Mesendoderm (in vitro differentiated cells): ENCODE results near the gene PHLPP1.

Experiments used
- DNase-seq: peaks from one replicate; pipeline ENCODE4 v3.0.0; 2013
- H2AK5ac ChIP-seq: 2 replicates; pipeline ENCODE4 v1.6.1; 2013; ENCODE audit warnings: low read length, inconsistent platforms
- H2BK120ac ChIP-seq: 2 replicates; pipeline ENCODE4 v1.6.1; 2013; ENCODE audit warnings: low read depth, mild to moderate bottlenecking, low read length, moderate library complexity, mixed read lengths
- H2BK15ac ChIP-seq: replicated peaks from 2 replicates; pipeline ENCODE4 v1.6.1; 2013; ENCODE audit warnings: low read depth, mild to moderate bottlenecking, moderate library complexity
- H2BK5ac ChIP-seq: 2 replicates; pipeline ENCODE4 v1.6.1; 2013; ENCODE audit warnings: low read length, inconsistent platforms
- H3K18ac ChIP-seq: 2 replicates; pipeline ENCODE4 v1.6.1; 2013; ENCODE audit warnings: mild to moderate bottlenecking, low read length, mixed read lengths
- H3K23ac ChIP-seq: one replicate; pipeline ENCODE4 v1.6.1; 2013; ENCODE audit warnings: low read length
- H3K27ac ChIP-seq: 2 replicates; pipeline ENCODE4 v1.5.1; 2013; ENCODE audit warnings: low read depth, mild to moderate bottlenecking, inconsistent platforms, low read length, moderate library complexity
- H3K27me3 ChIP-seq: 2 replicates; pipeline ENCODE4 v1.6.1; 2013; ENCODE audit warnings: low read length, control low read depth, mild to moderate bottlenecking, inconsistent platforms; ENCODE audit not compliant: insufficient read depth, poor library complexity
- H3K36me3 ChIP-seq: 2 replicates; pipeline ENCODE4 v1.6.1; 2013; ENCODE audit warnings: low read length, inconsistent platforms; ENCODE audit not compliant: control insufficient read depth, insufficient read depth
- H3K4ac ChIP-seq: one replicate; pipeline ENCODE4 v1.6.1; 2013; ENCODE audit warnings: low read depth, mild to moderate bottlenecking, low read length, moderate library complexity
- H3K4me1 ChIP-seq: 2 replicates; pipeline ENCODE4 v1.6.1; 2013; ENCODE audit warnings: low read depth, low read length, inconsistent platforms; ENCODE audit not compliant: control insufficient read depth
- H3K4me2 ChIP-seq: 2 replicates; pipeline ENCODE4 v1.6.1; 2013; ENCODE audit warnings: low read length
- H3K4me3 ChIP-seq: 2 replicates; pipeline ENCODE4 v1.5.1; 2013; ENCODE audit warnings: mild to moderate bottlenecking, low read length
- H3K56ac ChIP-seq: one replicate; pipeline ENCODE4 v1.6.1; 2013; ENCODE audit warnings: low read length
- H3K79me1 ChIP-seq: 2 replicates; pipeline ENCODE4 v1.6.1; 2013; ENCODE audit warnings: low read length, inconsistent platforms
- H3K79me2 ChIP-seq: 2 replicates; pipeline ENCODE4 v1.6.1; 2013; ENCODE audit warnings: mild to moderate bottlenecking, low read length; ENCODE audit not compliant: control insufficient read depth, insufficient read depth
- H3K9ac ChIP-seq: 2 replicates; pipeline ENCODE4 v1.6.1; 2013; ENCODE audit warnings: low read length, inconsistent platforms
- H4K5ac ChIP-seq: one replicate; pipeline ENCODE4 v1.6.1; 2013; ENCODE audit warnings: low read length
- H4K8ac ChIP-seq: one replicate; pipeline ENCODE4 v1.6.1; 2013; ENCODE audit warnings: low read depth, mild to moderate bottlenecking, control low read depth, low read length, moderate library complexity
- WGBS: extraction: QIAGEN DNeasy Blood & Tissue Kit; methylation state at CpG from one replicate; pipeline ENCODE4 v1.1.7; 2013; ENCODE audit warnings: low lambda C conversion rate, missing lambda C conversion rate; ENCODE audit not compliant: insufficient coverage; ENCODE audit errors: extremely low coverage; 5-methylcytosine and 5-hydroxymethylcytosine counted together

PHLPP1 gene

GRCh38 chr18:63016270-63016669 lies 300.9 kb downstream of the PHLPP1 start:
- DNase-seq: peak; percentile 58
- H3K4me3 ChIP-seq: no peak overlapping the region

DNA sequence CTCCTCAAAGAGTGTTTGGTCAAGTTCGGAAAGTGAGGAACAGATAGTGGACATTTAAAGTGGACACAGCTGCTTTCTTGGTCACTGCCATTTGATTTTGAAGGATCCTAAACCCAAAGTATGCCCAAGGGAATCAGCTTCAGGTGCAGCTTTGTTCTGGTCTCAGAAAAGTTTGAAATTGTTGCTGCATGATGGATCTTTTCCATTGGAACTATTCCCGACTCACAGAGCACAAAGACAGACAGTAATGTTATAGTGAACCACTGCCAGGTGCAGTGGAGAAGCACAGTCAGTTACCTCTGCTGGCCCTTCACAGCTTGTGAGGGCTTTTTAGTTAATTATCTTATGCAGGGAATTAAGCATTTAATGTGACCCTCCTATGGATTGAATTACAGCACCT lies 301.7 kb downstream of the PHLPP1 start:
- Histone ChIP-seq H3K4me2 (no peak overlapping the region), H3K9ac (no peak overlapping the region), H4K8ac (no peak overlapping the region), H3K79me2 (no peaks in the 10 kb centered on the region), H4K5ac (no peak overlapping the region), H2BK15ac (no peak overlapping the region), H3K56ac (no peak overlapping the region), H3K23ac (no peak overlapping the region), H3K4me3 (no peak overlapping the region), H2BK120ac (no peak overlapping the region), H2BK5ac (no peak overlapping the region), H2AK5ac (no peak overlapping the region), H3K79me1 (no peaks in the 10 kb centered on the region), H3K4me1 (no peaks in the 10 kb centered on the region), H3K36me3 (no peaks in the 10 kb centered on the region), H3K27me3 (no peaks in the 10 kb centered on the region), H3K4ac (no peak overlapping the region), H3K27ac (no peak overlapping the region), H3K18ac (no peak overlapping the region)
- WGBS: no CpG with 5 or more reads among the region's 2 CpGs
- DNase-seq: no peak

More at GRCh38 chr18:63016270-63016669, 300.9 kb downstream of the PHLPP1 start:
- no peaks in the 10 kb centered on the region for H3K36me3 ChIP-seq
- WGBS: no CpG with 5 or more reads among the region's 4 CpGs
- H3K79me1 ChIP-seq: no peaks in the 10 kb centered on the region
- H3K27me3 ChIP-seq: no peaks in the 10 kb centered on the region
- H3K4me1 ChIP-seq: no peaks in the 10 kb centered on the region
- no peak overlapping the region for H4K5ac ChIP-seq
- no peaks in the 10 kb centered on the region for H3K79me2 ChIP-seq
- no peak overlapping the region for H3K56ac ChIP-seq
- H2BK120ac ChIP-seq: no peak overlapping the region
- H2BK15ac ChIP-seq: no peak overlapping the region
- H3K18ac ChIP-seq: no peak overlapping the region
- no peak overlapping the region for H3K27ac ChIP-seq
- H3K4me2 ChIP-seq: no peak overlapping the region
- H3K9ac ChIP-seq: no peak overlapping the region
- no peak overlapping the region for H3K23ac ChIP-seq
- H3K4ac ChIP-seq: no peak overlapping the region
- no peak overlapping the region for H4K8ac ChIP-seq
- no peak overlapping the region for H2AK5ac ChIP-seq
- no peak overlapping the region for H2BK5ac ChIP-seq

DNA sequence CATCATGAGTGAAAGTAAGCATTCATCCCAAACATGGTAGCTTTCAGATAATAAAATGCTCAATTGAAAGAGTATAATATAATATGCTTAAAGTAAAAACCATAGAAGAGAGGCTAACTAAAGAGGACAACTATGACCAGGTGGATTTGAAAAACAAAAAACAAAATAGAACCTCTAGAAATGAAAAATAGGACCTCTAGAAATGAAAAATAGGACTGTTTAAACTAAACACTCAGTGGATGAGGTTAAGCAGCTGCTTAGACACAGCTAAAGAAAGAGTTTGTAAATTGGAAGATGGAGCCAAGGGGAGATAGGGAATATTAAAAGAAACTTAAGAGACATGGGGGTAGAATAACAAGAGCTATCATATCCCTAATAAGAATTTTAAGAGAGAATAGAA lies 302.6 kb downstream of the PHLPP1 start:
- no peak overlapping the region for H2BK120ac ChIP-seq
- H4K8ac ChIP-seq: no peak overlapping the region
- no peak overlapping the region for H2BK15ac ChIP-seq
- no peak overlapping the region for H3K23ac ChIP-seq
- no peak for DNase-seq
- no peak overlapping the region for H3K9ac ChIP-seq
- H3K4me1 ChIP-seq: no peaks in the 10 kb centered on the region
- no peaks in the 10 kb centered on the region for H3K27me3 ChIP-seq
- no peak overlapping the region for H2AK5ac ChIP-seq
- no peak overlapping the region for H3K56ac ChIP-seq
- no peaks in the 10 kb centered on the region for H3K79me1 ChIP-seq
- no peak overlapping the region for H2BK5ac ChIP-seq
- H4K5ac ChIP-seq: no peak overlapping the region
- H3K4me3 ChIP-seq: no peak overlapping the region
- no peak overlapping the region for H3K27ac ChIP-seq
- H3K79me2 ChIP-seq: no peaks in the 10 kb centered on the region
- H3K36me3 ChIP-seq: no peaks in the 10 kb centered on the region
- no peak overlapping the region for H3K4ac ChIP-seq
- H3K4me2 ChIP-seq: no peak overlapping the region
- H3K18ac ChIP-seq: no peak overlapping the region

DNA sequence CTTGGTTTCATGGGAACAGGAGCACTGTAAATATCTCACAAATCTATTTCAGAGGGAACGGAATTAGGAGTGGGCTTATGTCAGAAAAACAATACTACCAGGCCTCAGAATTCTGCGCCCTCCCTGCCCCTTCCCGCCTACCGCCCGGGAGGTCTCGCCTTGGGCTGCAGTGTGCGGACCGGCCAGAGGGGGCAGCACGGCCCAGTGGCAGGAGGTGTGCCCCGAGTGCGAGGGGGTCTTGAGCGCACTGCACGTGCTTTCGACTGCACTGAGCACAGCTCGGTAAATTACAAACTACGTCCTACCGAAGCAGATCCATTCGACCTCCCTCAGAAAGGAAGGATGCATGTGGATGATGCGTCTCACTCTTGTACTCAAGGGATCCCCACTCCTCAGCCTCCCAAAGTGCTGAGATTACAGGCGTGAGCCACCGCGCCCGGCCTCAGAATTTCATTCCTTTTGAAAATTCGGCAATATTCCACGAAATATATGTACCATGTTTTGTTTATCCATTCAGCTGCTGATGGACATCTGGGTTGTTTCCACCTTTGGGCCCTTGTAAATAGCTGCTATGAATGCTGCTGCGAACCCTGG lies 307.2 kb downstream of the PHLPP1 start:
- no peak overlapping the region for H4K5ac ChIP-seq
- H3K4me3 ChIP-seq: no peak overlapping the region
- H3K18ac ChIP-seq: no peak overlapping the region
- H2BK5ac ChIP-seq: no peak overlapping the region
- no peaks in the 10 kb centered on the region for H3K4me1 ChIP-seq
- H4K8ac ChIP-seq: no peak overlapping the region
- H2BK120ac ChIP-seq: no peak overlapping the region
- H2AK5ac ChIP-seq: no peak overlapping the region
- H3K36me3 ChIP-seq: no peaks in the 10 kb centered on the region
- H3K27me3 ChIP-seq: no peaks in the 10 kb centered on the region
- no peak overlapping the region for H2BK15ac ChIP-seq
- no CpG with 5 or more reads among the region's 26 CpGs for WGBS
- H3K79me2 ChIP-seq: no peaks in the 10 kb centered on the region
- no peak overlapping the region for H3K9ac ChIP-seq
- H3K23ac ChIP-seq: no peak overlapping the region
- peak; percentile 52 for DNase-seq
- no peak overlapping the region for H3K27ac ChIP-seq
- no peak overlapping the region for H3K56ac ChIP-seq
- H3K4me2 ChIP-seq: no peak overlapping the region
- H3K79me1 ChIP-seq: no peaks in the 10 kb centered on the region
- no peak overlapping the region for H3K4ac ChIP-seq

DNA sequence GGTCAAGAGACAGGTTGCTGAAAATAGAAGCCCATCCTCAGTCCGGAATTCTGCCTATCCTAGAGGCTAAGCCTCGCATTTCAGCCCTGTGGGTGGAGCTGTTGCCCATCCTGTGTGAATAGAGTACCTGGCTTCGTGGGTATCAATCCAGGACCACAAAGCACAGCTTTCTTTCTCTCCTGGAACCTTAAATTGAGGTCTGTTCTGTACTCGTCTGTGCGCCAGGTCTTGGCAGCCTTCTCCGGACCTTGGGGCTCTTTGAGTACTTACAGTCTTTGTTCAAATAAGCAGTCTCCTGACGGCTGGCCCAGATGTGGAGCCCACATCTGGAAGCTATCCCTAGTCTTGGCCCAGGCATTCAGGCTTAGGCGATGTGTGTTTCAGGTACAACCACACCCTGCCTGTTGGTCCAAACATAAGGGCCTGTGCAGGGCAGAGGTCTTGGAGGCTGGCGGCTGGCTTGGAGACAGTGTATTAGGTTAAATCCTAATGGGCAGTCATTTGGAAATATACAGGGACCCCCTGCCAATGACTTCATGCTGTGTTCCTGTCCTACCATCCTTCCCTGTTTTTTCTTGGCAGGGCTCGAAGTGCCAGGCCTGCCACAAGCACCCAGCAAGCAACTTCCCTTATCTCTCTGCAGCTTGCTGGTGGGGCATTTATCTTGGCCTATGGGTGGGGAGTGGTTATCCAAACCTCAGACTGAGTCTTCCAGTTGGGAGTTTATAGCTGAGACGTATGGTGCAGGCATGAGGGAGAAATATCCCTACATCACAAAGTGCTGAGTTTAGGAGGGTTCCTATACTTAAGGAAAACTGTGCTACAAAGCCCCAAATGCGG lies 310.1 kb downstream of the PHLPP1 start:
- H3K36me3 ChIP-seq: no peaks in the 10 kb centered on the region
- H3K9ac ChIP-seq: no peak overlapping the region
- no peak overlapping the region for H2BK15ac ChIP-seq
- H3K4me3 ChIP-seq: no peak overlapping the region
- H3K4me1 ChIP-seq: no peaks in the 10 kb centered on the region
- peak; percentile 64 for DNase-seq
- H3K4ac ChIP-seq: no peak overlapping the region
- H3K79me1 ChIP-seq: no peaks in the 10 kb centered on the region
- no peak overlapping the region for H2BK120ac ChIP-seq
- no peak overlapping the region for H2BK5ac ChIP-seq
- no peak overlapping the region for H3K4me2 ChIP-seq
- no peak overlapping the region for H4K8ac ChIP-seq
- WGBS: no CpG with 5 or more reads among the region's 12 CpGs
- no peak overlapping the region for H4K5ac ChIP-seq
- no peak overlapping the region for H3K56ac ChIP-seq
- no peak overlapping the region for H3K27ac ChIP-seq
- no peaks in the 10 kb centered on the region for H3K79me2 ChIP-seq
- no peaks in the 10 kb centered on the region for H3K27me3 ChIP-seq
- no peak overlapping the region for H3K23ac ChIP-seq
- H3K18ac ChIP-seq: no peak overlapping the region
- H2AK5ac ChIP-seq: no peak overlapping the region
